Stomach (tissue), 4 donors: ENCODE results near the gene HS6ST1.

Experiments used
- EP300 ChIP-seq: sonication (generic); formaldehyde crosslinking; IDR thresholded peaks from one replicate; pipeline ENCODE4 v1.6.1; 2017; ENCODE audit warnings: antibody characterized with exemption
- POLR2A ChIP-seq, 4 donors: fragments of 450-650 bp; IDR thresholded peaks; one replicate each; pipeline ENCODE4 v1.6.1; 2016; ENCODE audit warnings: antibody characterized with exemption in 4 of 4, control low read depth in 2 of 4, mild to moderate bottlenecking in 1 of 4, moderate library complexity in 1 of 4
- TF ChIP-seq, protein P1 (sequence below), 7 experiments: fragments of 450-650 bp in 4 of 7; fragments of 200-600 bp in 3 of 7; sonication (generic) in 3 of 7; IDR thresholded peaks; one replicate each; pipeline ENCODE4 v1.5.1; 2016 to 2019; ENCODE audit warnings: antibody characterized with exemption in 7 of 7, control low read depth in 2 of 7, mild to moderate bottlenecking in 1 of 7

DNA sequence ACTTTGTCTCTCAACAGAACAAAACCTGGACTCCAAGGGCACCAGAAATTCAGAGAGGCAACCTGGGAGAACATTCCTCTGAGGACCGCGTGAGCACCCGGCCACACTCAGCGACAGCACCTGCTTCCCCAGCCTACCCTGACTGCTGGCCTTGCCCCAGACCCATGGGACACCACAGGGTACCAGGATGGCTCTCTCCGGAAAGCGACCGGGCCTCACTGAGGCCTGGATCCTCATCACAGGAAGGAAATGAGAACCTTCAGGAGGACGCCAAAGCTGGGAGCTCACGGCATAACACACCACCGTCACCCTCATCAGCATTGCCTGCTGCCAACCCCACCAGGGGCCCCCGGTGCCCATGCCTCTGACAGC, 38.9 kb downstream of the HS6ST1 start:
- TF ChIP-seq POLR2A (IDR thresholded peaks at IDR 0.05): no peak
- TF ChIP-seq, protein P1, sequence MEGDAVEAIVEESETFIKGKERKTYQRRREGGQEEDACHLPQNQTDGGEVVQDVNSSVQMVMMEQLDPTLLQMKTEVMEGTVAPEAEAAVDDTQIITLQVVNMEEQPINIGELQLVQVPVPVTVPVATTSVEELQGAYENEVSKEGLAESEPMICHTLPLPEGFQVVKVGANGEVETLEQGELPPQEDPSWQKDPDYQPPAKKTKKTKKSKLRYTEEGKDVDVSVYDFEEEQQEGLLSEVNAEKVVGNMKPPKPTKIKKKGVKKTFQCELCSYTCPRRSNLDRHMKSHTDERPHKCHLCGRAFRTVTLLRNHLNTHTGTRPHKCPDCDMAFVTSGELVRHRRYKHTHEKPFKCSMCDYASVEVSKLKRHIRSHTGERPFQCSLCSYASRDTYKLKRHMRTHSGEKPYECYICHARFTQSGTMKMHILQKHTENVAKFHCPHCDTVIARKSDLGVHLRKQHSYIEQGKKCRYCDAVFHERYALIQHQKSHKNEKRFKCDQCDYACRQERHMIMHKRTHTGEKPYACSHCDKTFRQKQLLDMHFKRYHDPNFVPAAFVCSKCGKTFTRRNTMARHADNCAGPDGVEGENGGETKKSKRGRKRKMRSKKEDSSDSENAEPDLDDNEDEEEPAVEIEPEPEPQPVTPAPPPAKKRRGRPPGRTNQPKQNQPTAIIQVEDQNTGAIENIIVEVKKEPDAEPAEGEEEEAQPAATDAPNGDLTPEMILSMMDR (IDR thresholded peaks at IDR 0.05): no peak
- TF ChIP-seq EP300: no peak
